Osteocyte (in vitro differentiated cells): ENCODE data around the gene FGF11. TPM values are rescaled to one million over a fixed set of nuclear protein-coding genes. Genes with fewer than 3 reads are reported as not detected.

Experiments used
- DNase-seq: peaks from one replicate; pipeline ENCODE4 v3.0.0; 2021; ENCODE audit warnings: mixed read lengths; ENCODE audit not compliant: unreplicated experiment; ENCODE audit errors: extremely low spot score
- H3K27ac Mint-ChIP-seq: one replicate; pipeline ENCODE4 v1.8.0; 2021; ENCODE audit warnings: mild to moderate bottlenecking, mixed read lengths; ENCODE audit not compliant: unreplicated experiment
- H3K27me3 Mint-ChIP-seq: one replicate; pipeline ENCODE4 v1.8.0; 2021; ENCODE audit warnings: mixed read lengths; ENCODE audit not compliant: unreplicated experiment
- H3K36me3 Mint-ChIP-seq: one replicate; pipeline ENCODE4 v1.8.0; 2021; ENCODE audit warnings: mixed read lengths; ENCODE audit not compliant: unreplicated experiment
- H3K4me1 Mint-ChIP-seq: one replicate; pipeline ENCODE4 v1.8.0; 2021; ENCODE audit warnings: mixed read lengths; ENCODE audit not compliant: unreplicated experiment
- H3K4me3 Mint-ChIP-seq: one replicate; pipeline ENCODE4 v1.8.0; 2021; ENCODE audit warnings: mild to moderate bottlenecking, moderate library complexity, mixed read lengths; ENCODE audit not compliant: unreplicated experiment
- H3K9me3 Mint-ChIP-seq: one replicate; pipeline ENCODE4 v1.8.0; 2021; ENCODE audit warnings: mixed read lengths; ENCODE audit not compliant: unreplicated experiment
- total RNA-seq: library from RNA; stranded (reverse); gene quantifications from 2 replicates; pipeline ENCODE4 v1.2.1, GENCODE V29; 2021
- TF ChIP-seq, protein P1 (sequence below): fragments of 200-600 bp; sonication (generic); IDR thresholded peaks from 2 replicates; pipeline ENCODE4 v1.5.0; 2021; ENCODE audit warnings: antibody characterized with exemption, mild to moderate bottlenecking, moderate library complexity

The FGF11 gene
- total RNA-seq, 1 donor from 2014 or later: 1.3 TPM

- H3K9me3 Mint-ChIP-seq: no peaks in the 10 kb centered on the region
- H3K4me1 Mint-ChIP-seq: peaks cover 7% of the 10 kb centered on the region
- H3K36me3 Mint-ChIP-seq: peaks cover 36% of the 10 kb centered on the region
- no peak overlapping the region for H3K27ac Mint-ChIP-seq
- no peak for DNase-seq
- no peaks in the 10 kb centered on the region for H3K27me3 Mint-ChIP-seq
- TF ChIP-seq, protein P1, sequence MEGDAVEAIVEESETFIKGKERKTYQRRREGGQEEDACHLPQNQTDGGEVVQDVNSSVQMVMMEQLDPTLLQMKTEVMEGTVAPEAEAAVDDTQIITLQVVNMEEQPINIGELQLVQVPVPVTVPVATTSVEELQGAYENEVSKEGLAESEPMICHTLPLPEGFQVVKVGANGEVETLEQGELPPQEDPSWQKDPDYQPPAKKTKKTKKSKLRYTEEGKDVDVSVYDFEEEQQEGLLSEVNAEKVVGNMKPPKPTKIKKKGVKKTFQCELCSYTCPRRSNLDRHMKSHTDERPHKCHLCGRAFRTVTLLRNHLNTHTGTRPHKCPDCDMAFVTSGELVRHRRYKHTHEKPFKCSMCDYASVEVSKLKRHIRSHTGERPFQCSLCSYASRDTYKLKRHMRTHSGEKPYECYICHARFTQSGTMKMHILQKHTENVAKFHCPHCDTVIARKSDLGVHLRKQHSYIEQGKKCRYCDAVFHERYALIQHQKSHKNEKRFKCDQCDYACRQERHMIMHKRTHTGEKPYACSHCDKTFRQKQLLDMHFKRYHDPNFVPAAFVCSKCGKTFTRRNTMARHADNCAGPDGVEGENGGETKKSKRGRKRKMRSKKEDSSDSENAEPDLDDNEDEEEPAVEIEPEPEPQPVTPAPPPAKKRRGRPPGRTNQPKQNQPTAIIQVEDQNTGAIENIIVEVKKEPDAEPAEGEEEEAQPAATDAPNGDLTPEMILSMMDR: no peak
- H3K4me3 Mint-ChIP-seq: no peak overlapping the region
Measured at GRCh38 chr17:7413346-7413985, 25.8 kb upstream of the FGF11 start.

- peaks cover 7% of the 10 kb centered on the region for H3K4me1 Mint-ChIP-seq
- no peak for DNase-seq
Measured at GRCh38 chr17:7414837-7415236, 24.5 kb upstream of the FGF11 start.

DNA sequence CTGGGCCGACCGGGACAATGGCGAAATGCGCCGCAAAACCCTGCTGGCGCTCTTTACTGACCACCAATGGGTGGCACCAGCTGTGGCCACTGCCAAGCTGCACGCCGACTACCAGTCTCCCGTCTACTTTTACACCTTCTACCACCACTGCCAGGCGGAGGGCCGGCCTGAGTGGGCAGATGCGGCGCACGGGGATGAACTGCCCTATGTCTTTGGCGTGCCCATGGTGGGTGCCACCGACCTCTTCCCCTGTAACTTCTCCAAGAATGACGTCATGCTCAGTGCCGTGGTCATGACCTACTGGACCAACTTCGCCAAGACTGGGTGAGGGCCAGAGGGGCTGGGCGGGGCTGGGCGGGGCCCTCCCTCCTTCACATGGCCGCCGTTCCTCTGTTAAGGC is 23.5 kb upstream of the FGF11 start:
- no peaks in the 10 kb centered on the region for H3K27me3 Mint-ChIP-seq
- H3K4me1 Mint-ChIP-seq: peaks cover 7% of the 10 kb centered on the region
- no peak overlapping the region for H3K27ac Mint-ChIP-seq
- no peak for DNase-seq
- no peak overlapping the region for H3K4me3 Mint-ChIP-seq
- peaks cover 19% of the 10 kb centered on the region for H3K36me3 Mint-ChIP-seq
- TF ChIP-seq, protein P1: no peak
- no peaks in the 10 kb centered on the region for H3K9me3 Mint-ChIP-seq

More at GRCh38 chr17:7414837-7415236, 24.5 kb upstream of the FGF11 start:
- Mint-ChIP-seq H3K27ac (no peak overlapping the region), H3K27me3 (no peaks in the 10 kb centered on the region), H3K9me3 (no peaks in the 10 kb centered on the region), H3K4me3 (no peak overlapping the region), H3K36me3 (peaks cover 27% of the 10 kb centered on the region)
- TF ChIP-seq, protein P1: no peak

DNA sequence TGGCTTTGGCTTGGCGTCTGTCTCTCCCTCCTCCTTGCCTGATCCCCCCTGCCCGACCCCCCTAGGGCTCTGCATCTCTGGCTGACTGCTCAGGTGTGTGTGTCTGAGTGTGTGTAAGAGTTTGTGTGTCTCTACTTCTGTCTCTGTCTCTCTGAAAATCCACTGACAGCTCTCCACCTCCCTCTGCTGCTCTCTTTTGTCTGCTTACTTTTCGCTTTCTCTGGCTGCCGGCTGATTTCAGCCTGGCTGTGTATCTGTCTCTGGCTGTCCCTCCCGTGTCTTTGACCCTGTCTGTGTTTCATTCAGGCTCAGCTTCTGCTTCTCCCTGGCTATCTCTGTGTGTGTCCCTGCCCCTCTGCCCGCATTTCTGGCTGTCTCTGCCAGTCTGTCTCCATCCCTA is 23.0 kb upstream of the FGF11 start:
- TF ChIP-seq, protein P1: no peak
- peak overlapping the region; percentile 1 for H3K27ac Mint-ChIP-seq
- peaks cover 19% of the 10 kb centered on the region for H3K36me3 Mint-ChIP-seq
- H3K4me1 Mint-ChIP-seq: peaks cover 7% of the 10 kb centered on the region
- no peak for DNase-seq
- H3K4me3 Mint-ChIP-seq: no peak overlapping the region
- no peaks in the 10 kb centered on the region for H3K27me3 Mint-ChIP-seq
- H3K9me3 Mint-ChIP-seq: no peaks in the 10 kb centered on the region

DNA sequence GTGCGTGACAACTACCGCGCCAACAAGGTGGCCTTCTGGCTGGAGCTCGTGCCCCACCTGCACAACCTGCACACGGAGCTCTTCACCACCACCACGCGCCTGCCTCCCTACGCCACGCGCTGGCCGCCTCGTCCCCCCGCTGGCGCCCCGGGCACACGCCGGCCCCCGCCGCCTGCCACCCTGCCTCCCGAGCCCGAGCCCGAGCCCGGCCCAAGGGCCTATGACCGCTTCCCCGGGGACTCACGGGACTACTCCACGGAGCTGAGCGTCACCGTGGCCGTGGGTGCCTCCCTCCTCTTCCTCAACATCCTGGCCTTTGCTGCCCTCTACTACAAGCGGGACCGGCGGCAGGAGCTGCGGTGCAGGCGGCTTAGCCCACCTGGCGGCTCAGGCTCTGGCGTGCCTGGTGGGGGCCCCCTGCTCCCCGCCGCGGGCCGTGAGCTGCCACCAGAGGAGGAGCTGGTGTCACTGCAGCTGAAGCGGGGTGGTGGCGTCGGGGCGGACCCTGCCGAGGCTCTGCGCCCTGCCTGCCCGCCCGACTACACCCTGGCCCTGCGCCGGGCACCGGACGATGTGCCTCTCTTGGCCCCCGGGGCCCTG is 22.2 kb upstream of the FGF11 start:
- H3K9me3 Mint-ChIP-seq: no peaks in the 10 kb centered on the region
- H3K27me3 Mint-ChIP-seq: no peaks in the 10 kb centered on the region
- TF ChIP-seq, protein P1: no peak
- peaks cover 7% of the 10 kb centered on the region for H3K4me1 Mint-ChIP-seq
- no peak overlapping the region for H3K4me3 Mint-ChIP-seq
- no peak overlapping the region for H3K27ac Mint-ChIP-seq
- no peak for DNase-seq
- H3K36me3 Mint-ChIP-seq: peaks cover 17% of the 10 kb centered on the region
